ENCODE measurements around the gene PPP1R37.
A peak's percentile ranks its signal among the peaks of the same experiment; 100 is the strongest.

Gene PPP1R37

GRCh38 chr19:45097776-45098520, 5.0 kb downstream of the PPP1R37 start:
- Histone ChIP-seq H3K9ac (ENCODE audit: low read depth, low read length) (no peak overlapping the region), H3K27ac (ENCODE audit: low read depth, low read length) (peak overlapping the region; percentile 38), H3K36me3 (ENCODE audit: control insufficient read depth, insufficient read depth, low read length) (0 out of 2 replicates have a peak, but pooled peaks cover 3% of the 10 kb centered on the region), H3K27me3 (ENCODE audit: control insufficient read depth, insufficient read depth, low read length) (no peaks in the 10 kb centered on the region), H3K4me3 (ENCODE audit: low read depth, low read length) (no peak overlapping the region), H3K4me1 (ENCODE audit: control insufficient read depth, insufficient read depth, low read length) (peaks cover 30% of the 10 kb centered on the region), H3K9me3 (ENCODE audit: control insufficient read depth, insufficient read depth, low read length) (no peaks in the 10 kb centered on the region)

- no peak overlapping the region for H3K9ac ChIP-seq (ENCODE audit: low read depth, low read length)
- H3K4me1 ChIP-seq (ENCODE audit: control insufficient read depth, insufficient read depth, low read length), result peaks cover 37% of the 10 kb centered on the region
- H3K27ac ChIP-seq (ENCODE audit: low read depth, low read length), result peak overlapping the region; percentile 6
- H3K4me3 ChIP-seq (ENCODE audit: low read depth, low read length), result no peak overlapping the region
- no peaks in the 10 kb centered on the region for H3K27me3 ChIP-seq (ENCODE audit: control insufficient read depth, insufficient read depth, low read length)
- 0 out of 2 replicates have a peak, but pooled peaks cover 3% of the 10 kb centered on the region for H3K36me3 ChIP-seq (ENCODE audit: control insufficient read depth, insufficient read depth, low read length)
- no peaks in the 10 kb centered on the region for H3K9me3 ChIP-seq (ENCODE audit: control insufficient read depth, insufficient read depth, low read length)
Observed at GRCh38 chr19:45098521-45099466, 5.8 kb downstream of the PPP1R37 start.

GRCh38 chr19:45099467-45100191, 6.7 kb downstream of the PPP1R37 start:
- H3K27ac ChIP-seq (ENCODE audit: low read depth, low read length), result peak overlapping the region; percentile 37
- 0 out of 2 replicates have a peak, but pooled peaks cover 3% of the 10 kb centered on the region for H3K36me3 ChIP-seq (ENCODE audit: control insufficient read depth, insufficient read depth, low read length)
- no peak overlapping the region for H3K4me3 ChIP-seq (ENCODE audit: low read depth, low read length)
- H3K4me1 ChIP-seq (ENCODE audit: control insufficient read depth, insufficient read depth, low read length), result peaks cover 45% of the 10 kb centered on the region
- no peaks in the 10 kb centered on the region for H3K9me3 ChIP-seq (ENCODE audit: control insufficient read depth, insufficient read depth, low read length)
- H3K27me3 ChIP-seq (ENCODE audit: control insufficient read depth, insufficient read depth, low read length), result no peaks in the 10 kb centered on the region
- no peak overlapping the region for H3K9ac ChIP-seq (ENCODE audit: low read depth, low read length)

- Histone ChIP-seq H3K9ac (ENCODE audit: low read depth, low read length) (no peak overlapping the region), H3K27ac (ENCODE audit: low read depth, low read length) (peak overlapping the region; percentile 37), H3K4me1 (ENCODE audit: control insufficient read depth, insufficient read depth, low read length) (peaks cover 49% of the 10 kb centered on the region), H3K27me3 (ENCODE audit: control insufficient read depth, insufficient read depth, low read length) (no peaks in the 10 kb centered on the region), H3K36me3 (ENCODE audit: control insufficient read depth, insufficient read depth, low read length) (0 out of 2 replicates have a peak, but pooled peaks cover 3% of the 10 kb centered on the region), H3K9me3 (ENCODE audit: control insufficient read depth, insufficient read depth, low read length) (no peaks in the 10 kb centered on the region), H3K4me3 (ENCODE audit: low read depth, low read length) (no peak overlapping the region)
Observed at GRCh38 chr19:45100201-45100600, 7.2 kb downstream of the PPP1R37 start.

- no peaks in the 10 kb centered on the region for H3K9me3 ChIP-seq (ENCODE audit: control insufficient read depth, insufficient read depth, low read length)
- 0 out of 2 replicates have a peak, but pooled peaks cover 2% of the 10 kb centered on the region for H3K36me3 ChIP-seq (ENCODE audit: control insufficient read depth, insufficient read depth, low read length)
- H3K9ac ChIP-seq (ENCODE audit: low read depth, low read length), result no peak overlapping the region
- no peaks in the 10 kb centered on the region for H3K27me3 ChIP-seq (ENCODE audit: control insufficient read depth, insufficient read depth, low read length)
- H3K4me1 ChIP-seq (ENCODE audit: control insufficient read depth, insufficient read depth, low read length), result peaks cover 49% of the 10 kb centered on the region
- H3K4me3 ChIP-seq (ENCODE audit: low read depth, low read length), result no peak overlapping the region
- H3K27ac ChIP-seq (ENCODE audit: low read depth, low read length), result no peak overlapping the region
Observed at GRCh38 chr19:45100846-45101252, 7.9 kb downstream of the PPP1R37 start.

- Histone ChIP-seq H3K27me3 (ENCODE audit: control insufficient read depth, insufficient read depth, low read length) (no peaks in the 10 kb centered on the region), H3K4me1 (ENCODE audit: control insufficient read depth, insufficient read depth, low read length) (peaks cover 49% of the 10 kb centered on the region), H3K9me3 (ENCODE audit: control insufficient read depth, insufficient read depth, low read length) (no peaks in the 10 kb centered on the region), H3K4me3 (ENCODE audit: low read depth, low read length) (no peak overlapping the region), H3K36me3 (ENCODE audit: control insufficient read depth, insufficient read depth, low read length) (no peaks in the 10 kb centered on the region), H3K9ac (ENCODE audit: low read depth, low read length) (no peak overlapping the region), H3K27ac (ENCODE audit: low read depth, low read length) (no peak overlapping the region)
Observed at GRCh38 chr19:45101806-45102205, 8.8 kb downstream of the PPP1R37 start.

GRCh38 chr19:45102481-45102880, 9.5 kb downstream of the PPP1R37 start:
- no peaks in the 10 kb centered on the region for H3K9me3 ChIP-seq (ENCODE audit: control insufficient read depth, insufficient read depth, low read length)
- H3K4me1 ChIP-seq (ENCODE audit: control insufficient read depth, insufficient read depth, low read length), result peaks cover 49% of the 10 kb centered on the region
- no peak overlapping the region for H3K4me3 ChIP-seq (ENCODE audit: low read depth, low read length)
- H3K27ac ChIP-seq (ENCODE audit: low read depth, low read length), result no peak overlapping the region
- H3K36me3 ChIP-seq (ENCODE audit: control insufficient read depth, insufficient read depth, low read length), result no peaks in the 10 kb centered on the region
- H3K9ac ChIP-seq (ENCODE audit: low read depth, low read length), result no peak overlapping the region
- no peaks in the 10 kb centered on the region for H3K27me3 ChIP-seq (ENCODE audit: control insufficient read depth, insufficient read depth, low read length)

- H3K4me3 ChIP-seq (ENCODE audit: low read depth, low read length), result no peak overlapping the region
- no peaks in the 10 kb centered on the region for H3K27me3 ChIP-seq (ENCODE audit: control insufficient read depth, insufficient read depth, low read length)
- H3K27ac ChIP-seq (ENCODE audit: low read depth, low read length), result peak overlapping the region; percentile 5
- no peaks in the 10 kb centered on the region for H3K9me3 ChIP-seq (ENCODE audit: control insufficient read depth, insufficient read depth, low read length)
- H3K9ac ChIP-seq (ENCODE audit: low read depth, low read length), result no peak overlapping the region
- H3K36me3 ChIP-seq (ENCODE audit: control insufficient read depth, insufficient read depth, low read length), result no peaks in the 10 kb centered on the region
- H3K4me1 ChIP-seq (ENCODE audit: control insufficient read depth, insufficient read depth, low read length), result peaks cover 44% of the 10 kb centered on the region
Observed at GRCh38 chr19:45103156-45103507, 10.2 kb downstream of the PPP1R37 start.

- Histone ChIP-seq H3K27ac (ENCODE audit: low read depth, low read length) (peak overlapping the region; percentile 52), H3K36me3 (ENCODE audit: control insufficient read depth, insufficient read depth, low read length) (no peaks in the 10 kb centered on the region), H3K9ac (ENCODE audit: low read depth, low read length) (no peak overlapping the region), H3K4me3 (ENCODE audit: low read depth, low read length) (no peak overlapping the region), H3K27me3 (ENCODE audit: control insufficient read depth, insufficient read depth, low read length) (no peaks in the 10 kb centered on the region), H3K9me3 (ENCODE audit: control insufficient read depth, insufficient read depth, low read length) (no peaks in the 10 kb centered on the region), H3K4me1 (ENCODE audit: control insufficient read depth, insufficient read depth, low read length) (peaks cover 39% of the 10 kb centered on the region)
Observed at GRCh38 chr19:45103508-45104319, 10.7 kb downstream of the PPP1R37 start.

All from HUES48 (cell line).